HG03025 (cell line): ENCODE data around the gene OSTF1.

Source experiments
- ATAC-seq: cut with Tn5 transposase; IDR thresholded peaks from one replicate; pipeline ENCODE4 v1.9.1; 2021; ENCODE audit warnings: mild to moderate bottlenecking, moderate library complexity; ENCODE audit not compliant: unreplicated experiment, low FRiP score

Gene OSTF1

GRCh38 chr9:75084081-75084672 lies 4.1 kb upstream of the OSTF1 start:
- ATAC-seq, result no peak

DNA sequence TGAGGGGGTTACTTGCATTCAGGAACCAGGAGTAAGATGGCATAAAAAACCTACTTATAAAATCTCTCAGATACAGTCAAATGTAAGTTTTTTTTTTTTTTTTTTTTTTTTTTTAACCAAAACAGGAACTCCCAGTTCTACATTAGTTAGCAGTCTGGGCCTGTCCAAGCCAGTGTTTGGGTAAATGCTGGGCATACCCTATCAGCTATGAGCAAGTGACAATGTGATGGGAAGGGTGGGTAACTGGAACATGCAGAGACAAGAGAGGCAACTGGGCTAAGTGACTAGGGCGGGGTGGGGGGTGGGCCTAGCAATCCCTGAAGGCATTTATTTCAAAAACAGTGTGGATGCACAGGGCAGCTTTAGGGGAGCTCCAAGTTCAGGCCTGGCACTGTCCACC lies 2.7 kb upstream of the OSTF1 start:
- ATAC-seq, result no peak

GRCh38 chr9:75086541-75087288 lies 1.6 kb upstream of the OSTF1 start:
- no peak for ATAC-seq

DNA sequence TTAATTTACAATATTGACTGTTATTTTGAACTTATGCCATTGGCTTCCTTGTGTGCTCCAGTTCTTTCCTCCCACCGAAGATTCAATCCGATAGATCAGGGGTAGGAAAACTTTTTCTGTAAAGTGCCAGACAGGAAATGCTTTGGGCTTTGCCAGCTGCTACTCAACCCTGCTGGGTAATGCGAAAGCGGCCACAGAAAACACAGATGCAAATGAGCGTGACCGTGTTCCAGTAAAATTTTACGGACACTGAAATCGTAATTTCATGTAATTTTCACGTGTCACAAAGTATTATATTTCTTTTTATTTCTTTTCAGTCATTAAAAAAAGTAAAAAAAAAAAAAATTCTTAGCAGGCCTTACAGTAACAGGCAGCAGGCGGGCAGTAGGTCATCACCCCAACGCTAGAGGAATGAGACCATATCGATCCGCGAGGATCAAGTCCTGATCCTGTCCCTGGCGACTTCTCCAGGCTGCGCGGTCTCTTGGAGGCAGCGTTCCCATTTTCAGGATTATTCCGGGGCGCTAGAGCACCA lies 958 bp upstream of the OSTF1 start:
- ATAC-seq, result no peak

- peak; percentile 39 for ATAC-seq
Observed at GRCh38 chr9:75088646-75089372, 495 bp downstream of the OSTF1 start.

DNA sequence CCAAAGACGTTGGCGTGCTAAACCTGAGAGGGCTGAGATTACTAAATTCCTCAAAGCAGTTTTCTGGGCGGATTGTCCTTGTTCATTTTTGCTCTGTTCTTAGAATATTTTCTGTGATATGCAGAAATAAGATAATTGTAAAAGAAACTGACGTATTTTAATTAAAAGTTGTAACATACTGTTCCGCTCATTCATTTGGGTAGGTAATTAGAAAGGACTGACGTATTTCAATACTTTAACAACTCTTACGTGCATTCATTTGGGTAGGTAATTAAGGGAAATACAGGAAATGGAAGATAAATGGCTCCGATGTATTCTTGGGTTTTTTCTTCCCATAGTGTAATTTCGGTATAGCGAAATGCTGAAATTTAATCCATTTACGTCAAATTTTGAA lies 1.1 kb downstream of the OSTF1 start:
- ATAC-seq, result no peak

GRCh38 chr9:75090579-75090978 lies 2.3 kb downstream of the OSTF1 start:
- ATAC-seq, result no peak

DNA sequence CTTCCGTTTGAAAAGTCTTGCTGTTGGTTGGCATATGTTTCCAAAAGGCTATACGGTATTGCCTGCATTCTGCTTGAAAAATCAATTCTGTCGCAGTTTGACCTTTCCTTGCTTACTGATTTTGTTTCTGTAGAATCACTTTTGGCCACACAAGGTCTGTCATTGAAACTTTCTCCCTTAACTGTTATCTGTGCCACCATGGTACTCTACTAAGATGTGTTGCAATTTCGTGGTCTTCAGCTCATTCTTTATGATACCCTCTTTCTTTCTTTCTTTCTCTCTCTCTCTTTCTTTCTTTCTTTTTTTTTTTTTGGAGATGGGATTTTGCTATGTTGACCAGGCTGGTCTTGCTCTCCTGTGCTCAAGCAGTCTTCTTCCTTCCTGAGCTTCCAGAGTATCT lies 4.5 kb downstream of the OSTF1 start:
- ATAC-seq, result no peak

- ATAC-seq, result no peak
Observed at GRCh38 chr9:75096796-75097195, 8.5 kb downstream of the OSTF1 start.

DNA sequence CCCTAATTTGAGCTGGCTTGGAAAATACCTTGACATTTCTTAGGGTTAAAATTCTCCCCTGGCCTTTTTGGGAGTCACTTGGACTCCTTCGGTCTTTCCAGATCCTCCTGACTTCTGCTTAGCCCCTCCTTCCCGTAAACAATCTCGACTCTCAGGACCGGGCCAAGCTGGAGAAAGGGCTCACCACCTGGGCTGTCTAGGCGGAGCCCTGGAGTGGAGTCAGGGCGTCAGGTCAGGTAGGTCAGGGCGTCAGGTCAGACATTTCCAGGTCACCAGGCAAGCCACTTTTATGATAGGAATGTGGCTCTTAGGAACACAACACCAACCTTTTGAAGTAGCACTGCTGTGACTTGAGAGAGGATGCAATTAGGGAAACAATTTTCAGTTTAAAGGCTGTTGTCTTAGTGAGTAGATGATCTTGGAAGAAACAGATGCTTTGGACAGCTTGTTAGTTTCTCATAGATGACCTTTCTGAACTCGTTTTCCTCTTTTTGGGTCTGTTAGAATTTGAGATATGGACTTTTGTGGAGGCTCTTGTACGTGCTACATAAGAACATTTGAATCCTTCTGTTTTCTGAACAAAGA lies 12.8 kb downstream of the OSTF1 start:
- ATAC-seq, result no peak

DNA sequence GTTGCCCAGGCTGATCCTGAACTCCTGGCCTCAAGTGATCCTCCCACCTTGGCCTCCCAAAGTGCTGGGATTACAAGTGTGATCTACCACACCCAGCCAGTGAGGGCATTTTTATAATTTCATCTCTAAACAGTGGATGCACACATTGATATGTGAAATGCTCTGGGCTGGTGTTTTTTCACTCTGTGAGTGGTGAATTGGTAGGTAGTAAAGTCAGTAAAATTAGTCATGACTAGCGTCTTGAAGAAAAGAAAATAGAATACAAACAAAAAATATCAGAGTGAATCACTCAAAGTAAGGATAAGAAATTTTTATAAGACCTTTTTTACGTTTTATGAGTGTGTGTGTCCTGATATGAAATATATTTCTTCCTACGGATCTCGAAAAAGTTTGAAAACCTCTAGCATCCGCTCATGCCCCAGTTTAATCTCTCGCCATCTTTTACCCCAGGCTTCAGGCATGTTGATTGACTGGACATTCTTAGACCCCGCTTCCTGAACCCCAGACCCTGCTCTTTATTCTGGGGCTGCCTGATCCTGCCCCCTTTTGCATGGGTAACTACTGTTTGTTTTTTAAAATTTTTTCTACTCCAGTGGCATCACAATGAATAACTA lies 14.0 kb downstream of the OSTF1 start:
- ATAC-seq, result no peak

DNA sequence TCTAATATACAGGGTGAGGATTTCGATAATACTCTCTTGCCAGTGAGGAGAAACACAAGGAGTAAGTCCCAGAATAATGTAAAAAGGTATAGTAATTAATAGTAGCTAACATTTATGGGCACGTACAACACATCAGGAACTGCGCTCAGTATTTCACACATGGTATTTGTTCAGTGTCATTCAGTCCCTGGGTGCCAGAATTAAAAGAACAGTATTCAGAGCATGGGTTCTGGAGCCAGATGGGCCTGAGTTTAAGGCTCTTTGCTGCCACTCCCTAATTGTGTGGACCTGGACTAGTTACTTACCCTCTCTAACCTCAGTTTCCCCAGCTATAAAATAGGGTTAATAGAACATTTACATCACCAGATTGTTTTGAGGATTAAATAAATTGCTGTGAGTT lies 16.3 kb downstream of the OSTF1 start:
- no peak for ATAC-seq

GRCh38 chr9:75105019-75105540 lies 16.8 kb downstream of the OSTF1 start:
- ATAC-seq, result no peak

- ATAC-seq, result no peak
Observed at GRCh38 chr9:75105841-75106240, 17.5 kb downstream of the OSTF1 start.

DNA sequence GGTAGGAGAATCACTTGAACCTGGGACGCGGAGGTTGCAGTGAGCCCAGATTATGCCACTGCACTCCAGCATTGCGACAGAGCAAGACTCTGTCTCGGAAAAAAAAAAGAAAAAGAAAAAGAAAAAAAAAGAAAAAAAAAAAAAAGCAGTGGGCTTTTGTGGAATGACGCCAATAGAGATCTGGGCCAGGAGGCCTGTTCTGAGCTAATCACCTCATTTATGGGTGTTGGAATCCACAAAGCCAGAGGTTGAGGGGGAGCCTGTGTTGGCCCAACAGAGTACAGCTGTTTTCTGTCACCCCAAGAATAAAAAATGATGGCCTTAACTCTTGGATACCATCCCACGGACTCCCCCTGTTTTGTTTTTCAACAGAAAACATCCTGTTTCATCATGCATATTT lies 18.5 kb downstream of the OSTF1 start:
- ATAC-seq, result no peak

DNA sequence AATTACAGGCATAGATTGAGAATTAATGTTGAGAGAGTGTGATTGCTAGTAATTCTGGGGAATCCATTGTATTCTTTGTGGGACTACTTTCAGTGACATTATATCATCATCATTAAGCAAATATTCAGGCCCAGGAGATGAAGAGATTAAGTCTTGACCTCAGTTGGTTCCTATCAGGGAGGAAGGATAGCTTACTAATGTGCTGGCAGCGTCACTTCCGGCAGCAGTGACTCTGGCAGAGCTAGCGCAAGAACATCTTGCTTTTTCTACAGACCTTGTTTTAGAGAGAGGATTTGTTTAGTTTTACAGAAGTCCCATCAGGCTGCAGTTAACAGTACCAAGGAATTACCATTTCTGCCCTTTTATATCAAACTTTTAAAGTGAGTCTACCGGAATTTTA lies 20.3 kb downstream of the OSTF1 start:
- no peak for ATAC-seq

DNA sequence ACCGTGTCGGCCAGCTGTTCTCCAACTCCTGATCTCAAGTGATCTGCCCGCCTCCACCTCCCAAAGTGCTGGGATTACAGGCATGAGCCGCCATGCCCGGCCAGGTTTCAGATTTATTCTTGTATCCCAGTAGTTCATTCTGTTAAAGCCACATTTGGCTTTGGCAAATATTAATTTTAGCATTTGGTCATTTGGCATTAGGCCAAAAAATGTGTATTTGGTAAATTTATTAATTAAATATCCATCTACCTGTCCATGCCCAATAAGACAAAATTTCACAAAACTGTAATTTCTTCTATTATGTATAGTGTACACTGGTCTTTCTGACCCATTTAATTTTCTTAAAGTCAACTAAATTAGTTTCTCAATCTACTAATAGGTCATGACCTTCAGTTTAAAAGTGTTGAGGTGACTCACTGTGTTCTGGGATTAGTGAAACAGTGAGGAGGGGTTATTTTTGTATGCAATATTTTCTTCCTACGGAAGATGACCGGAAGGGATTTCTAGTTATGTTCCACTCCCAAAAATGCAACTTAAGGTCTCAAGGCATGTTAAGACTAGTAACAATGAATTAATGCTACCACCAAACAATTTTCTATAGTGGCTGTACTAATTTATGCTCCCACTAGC lies 21.0 kb downstream of the OSTF1 start:
- no peak for ATAC-seq

GRCh38 chr9:75111019-75111622 lies 22.8 kb downstream of the OSTF1 start:
- ATAC-seq, result no peak

GRCh38 chr9:75112789-75113188 lies 24.5 kb downstream of the OSTF1 start:
- ATAC-seq, result no peak

GRCh38 chr9:75116306-75116705 lies 28.0 kb downstream of the OSTF1 start:
- ATAC-seq, result no peak
